Panc1 (cell line): ENCODE measurements around the gene RAET1E.

Source experiments
- CTCF ChIP-seq: fragments of 450-650 bp; IDR thresholded peaks from 2 replicates; pipeline ENCODE4 v1.5.1; 2017; ENCODE audit warnings: mild to moderate bottlenecking
- POLR2AphosphoS5 ChIP-seq: IDR thresholded peaks from 2 replicates; pipeline ENCODE4 v1.6.1; 2012; ENCODE audit warnings: mild to moderate bottlenecking, low read depth, low read length, moderate library complexity
- REST ChIP-seq, 2 experiments: IDR thresholded peaks; 2 replicates each; pipeline ENCODE4 v1.6.1; 2011 to 2012; ENCODE audit warnings: low read depth in 2 of 2, control low read depth in 1 of 2, low read length in 1 of 2, mild to moderate bottlenecking in 1 of 2, moderate library complexity in 1 of 2; ENCODE audit not compliant: insufficient read depth in 1 of 2
- TCF7L2 ChIP-seq: IDR thresholded peaks from 2 replicates; pipeline ENCODE4 v1.6.1; 2011; ENCODE audit warnings: mild to moderate bottlenecking, low read depth, low read length, inconsistent platforms

GRCh38 chr6:149852180-149852579 is 45.7 kb downstream of the RAET1E start:
- no peak for TF ChIP-seq CTCF
- TF ChIP-seq POLR2AphosphoS5 = no peak; the same call in 1 of the 2 replicates
- TF ChIP-seq REST (IDR thresholded peaks at IDR 0.05; ENCODE audit: insufficient read depth in 1 of 2, low read depth in 2 of 2, low read length in 1 of 2) = no peak
- no peak for TF ChIP-seq TCF7L2
